UCSD-AML1 (cell line): ENCODE measurements around the gene TBC1D22A.

Experiments
- DNase-seq: peaks from one replicate; lab custom pipeline; 2025; ENCODE audit not compliant: unreplicated experiment; lab: John Stamatoyannopoulos, UW

TBC1D22A gene

DNA sequence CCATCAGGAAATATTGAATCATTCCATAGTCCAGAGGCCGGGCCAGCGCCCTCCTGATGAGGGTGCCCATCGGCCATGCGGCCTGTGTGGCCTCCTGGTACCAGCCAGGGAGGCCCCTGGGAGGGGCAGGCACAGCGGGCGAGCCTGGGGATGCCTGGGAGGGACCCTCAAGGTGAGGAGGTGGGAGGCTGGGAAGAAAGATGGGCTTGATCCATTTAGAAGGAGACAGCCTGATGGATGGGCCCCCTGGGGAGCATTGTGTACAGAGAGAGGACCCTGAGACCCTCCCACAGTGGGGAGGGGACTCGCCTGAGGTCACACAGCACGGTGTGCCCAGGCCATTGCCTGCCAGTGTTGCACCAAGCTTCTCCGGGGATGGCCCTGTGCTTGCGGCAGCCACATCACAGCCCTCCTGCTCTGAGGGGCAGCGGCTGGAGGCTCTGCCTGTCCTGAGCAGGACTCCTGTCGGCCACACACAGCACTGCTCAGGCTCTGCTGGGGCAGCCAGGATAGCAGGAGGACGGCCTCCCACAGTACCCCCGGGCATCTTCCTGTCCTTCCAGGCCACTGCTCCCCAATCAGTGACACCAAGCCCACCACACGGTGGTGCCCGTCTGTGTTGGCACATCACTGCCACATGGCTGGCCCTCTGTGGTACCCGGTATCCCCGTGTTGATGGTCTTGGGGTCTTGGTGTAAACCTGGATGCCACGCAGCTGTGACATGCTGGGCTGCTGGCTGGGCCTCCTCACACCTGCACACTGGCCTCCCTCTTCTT lies 290.0 kb downstream of the TBC1D22A start:
- no peak for DNase-seq

DNA sequence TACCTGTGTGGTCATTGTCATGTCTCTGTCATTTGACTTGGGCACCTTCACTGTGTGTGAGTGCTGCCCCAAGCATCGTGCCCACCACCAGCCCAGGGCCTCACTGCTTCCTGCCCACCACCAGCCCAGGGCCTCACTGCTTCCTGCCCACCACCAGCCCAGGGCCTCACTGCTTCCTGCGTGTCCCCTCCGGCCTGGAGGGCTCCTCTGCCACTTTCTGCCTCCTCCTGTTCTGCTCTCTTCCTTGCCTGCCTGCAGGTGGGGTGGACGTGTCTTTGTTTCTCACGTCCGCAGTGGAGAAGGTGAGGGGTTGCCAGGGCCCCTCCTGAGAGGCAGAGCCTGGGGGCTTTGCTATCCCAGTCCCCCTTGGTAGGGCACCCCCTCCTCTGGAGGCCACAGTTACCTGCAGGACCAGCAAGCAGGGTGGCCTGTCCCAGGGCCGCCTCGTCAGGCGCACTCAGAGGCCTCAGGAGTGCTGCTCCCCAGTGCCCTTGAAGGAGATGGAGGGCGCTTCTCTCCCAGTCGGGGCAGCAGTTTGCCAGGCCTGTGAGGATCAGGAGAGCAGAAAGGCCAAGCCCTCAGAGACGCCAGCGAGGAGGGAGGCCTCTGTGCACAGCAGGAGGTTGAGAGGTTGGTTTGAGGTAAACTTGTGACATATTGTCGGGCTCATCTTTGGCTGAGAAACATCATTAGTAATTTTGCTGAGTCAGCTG lies 290.7 kb downstream of the TBC1D22A start:
- DNase-seq = no peak

GRCh38 chr22:47053726-47054141 lies 291.3 kb downstream of the TBC1D22A start:
- peak; percentile 34 for DNase-seq

GRCh38 chr22:47054231-47055072 lies 292.0 kb downstream of the TBC1D22A start:
- no peak for DNase-seq

DNA sequence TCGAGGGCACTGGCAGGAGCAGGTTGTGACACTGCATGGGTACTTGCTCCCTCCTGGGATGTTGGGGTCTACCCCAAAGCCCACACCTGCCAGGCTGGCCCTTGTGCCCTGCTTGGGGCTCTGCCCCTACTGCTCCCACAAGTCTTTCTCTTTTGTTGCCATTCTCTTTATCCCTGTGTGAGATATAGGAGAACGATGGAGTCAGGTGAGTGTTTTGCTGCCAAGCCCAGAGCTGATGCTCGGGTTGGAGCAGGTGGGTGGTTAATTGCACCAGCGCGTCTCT lies 292.6 kb downstream of the TBC1D22A start:
- DNase-seq = no peak

- DNase-seq = no peak
These were observed 293.0 kb downstream of the TBC1D22A start for GRCh38 chr22:47055461-47055860.

GRCh38 chr22:47055921-47056320 lies 293.5 kb downstream of the TBC1D22A start:
- no peak for DNase-seq

DNA sequence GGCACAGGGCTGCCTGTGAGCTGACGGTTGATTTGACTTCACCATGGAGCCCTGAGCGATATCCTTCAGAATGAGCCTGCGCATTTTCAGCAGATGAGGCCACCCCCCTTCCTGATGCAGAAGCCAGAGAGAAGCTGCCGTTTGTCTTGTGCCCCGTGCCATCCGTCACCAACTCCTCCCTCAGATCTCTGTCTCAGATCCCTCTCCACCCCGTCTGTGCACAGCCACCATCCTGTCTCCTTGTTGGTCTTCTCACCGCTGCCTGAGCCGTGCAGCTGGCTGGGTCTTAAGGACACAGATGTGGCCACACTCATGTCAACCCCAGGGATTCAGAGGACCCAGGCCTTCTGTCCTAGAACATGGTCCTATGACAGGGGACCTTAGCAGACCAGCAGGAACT lies 293.9 kb downstream of the TBC1D22A start:
- DNase-seq = no peak

DNA sequence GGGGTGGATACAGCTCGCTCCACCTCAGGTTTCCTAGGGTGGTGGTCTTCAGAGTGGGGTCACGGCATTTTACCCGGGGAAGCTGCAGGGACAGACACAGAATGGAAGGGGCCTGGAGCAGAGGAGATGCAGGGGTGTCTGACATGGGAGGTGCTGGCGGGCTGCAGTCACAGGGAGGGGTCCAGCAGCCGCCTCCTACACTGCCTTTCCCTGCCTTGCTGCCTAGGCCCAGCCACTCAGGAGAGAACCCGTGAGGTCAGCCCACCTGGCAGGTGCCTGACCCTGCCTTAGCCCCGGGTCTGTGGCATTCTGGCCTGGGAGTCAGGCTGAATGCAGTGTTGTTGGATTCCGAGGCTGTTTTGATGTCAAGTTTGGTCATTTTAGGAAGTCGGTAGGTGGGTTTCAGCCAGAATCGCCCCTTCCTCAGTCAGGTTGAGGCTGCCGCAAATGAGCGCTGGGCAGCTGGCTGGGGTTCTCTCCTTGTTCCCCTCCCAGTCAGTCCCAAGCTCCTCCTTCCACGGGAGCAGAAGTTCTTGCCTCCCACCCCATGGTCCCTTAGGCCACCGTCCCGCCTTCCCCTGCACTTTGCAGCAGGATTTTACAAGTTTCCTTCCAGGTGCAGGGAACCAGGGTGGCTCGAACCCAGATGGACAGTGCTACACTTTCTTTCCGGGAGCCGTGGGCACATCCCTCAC lies 294.5 kb downstream of the TBC1D22A start:
- no peak for DNase-seq

- DNase-seq = no peak
These were observed 295.6 kb downstream of the TBC1D22A start for GRCh38 chr22:47057916-47058585.

- DNase-seq = no peak
These were observed 296.6 kb downstream of the TBC1D22A start for GRCh38 chr22:47059076-47059475.

DNA sequence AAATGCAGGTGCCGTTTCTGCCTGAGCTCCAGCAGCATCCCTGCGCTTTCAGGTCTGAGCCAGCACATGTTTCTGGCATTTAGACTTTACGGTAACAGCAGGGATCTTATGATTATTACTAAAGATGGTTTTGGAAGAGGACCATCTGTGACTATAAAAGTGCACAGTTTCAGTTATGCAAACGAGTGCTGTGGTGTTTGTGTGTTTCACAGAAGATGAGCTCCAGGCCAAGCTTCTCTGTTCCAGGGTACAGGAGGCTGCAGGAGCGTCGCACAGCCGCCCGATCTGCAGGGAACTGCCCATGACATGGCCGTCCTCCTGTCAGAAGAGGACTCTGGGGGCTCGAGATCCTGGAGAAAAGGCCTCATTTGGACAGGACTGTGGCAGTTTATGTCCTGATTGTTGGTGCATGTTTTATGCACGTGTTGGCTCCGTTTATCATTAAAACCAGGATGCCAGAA lies 297.3 kb downstream of the TBC1D22A start:
- DNase-seq = no peak

- DNase-seq = no peak
These were observed 298.3 kb downstream of the TBC1D22A start for GRCh38 chr22:47060718-47061117.

DNA sequence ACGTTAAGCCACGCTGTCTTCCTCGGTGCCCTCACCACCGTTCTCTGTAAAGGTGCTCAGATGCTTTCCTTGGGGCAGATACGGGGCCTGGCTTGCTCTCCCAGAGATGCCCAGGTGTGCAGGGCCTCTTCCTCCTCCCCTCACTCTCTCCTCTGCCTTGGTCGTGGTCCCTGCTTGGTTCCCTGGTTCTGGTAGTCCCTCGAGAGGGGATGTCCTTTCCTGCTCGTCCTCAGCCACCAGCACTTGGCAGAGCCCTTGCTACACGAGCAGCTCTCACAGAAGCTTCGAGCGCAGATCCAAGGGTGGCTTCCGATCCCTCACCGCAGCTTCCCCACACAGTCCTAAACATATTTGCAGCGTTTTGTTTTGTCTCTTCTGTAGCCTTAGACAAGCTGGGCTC lies 298.8 kb downstream of the TBC1D22A start:
- DNase-seq = no peak

DNA sequence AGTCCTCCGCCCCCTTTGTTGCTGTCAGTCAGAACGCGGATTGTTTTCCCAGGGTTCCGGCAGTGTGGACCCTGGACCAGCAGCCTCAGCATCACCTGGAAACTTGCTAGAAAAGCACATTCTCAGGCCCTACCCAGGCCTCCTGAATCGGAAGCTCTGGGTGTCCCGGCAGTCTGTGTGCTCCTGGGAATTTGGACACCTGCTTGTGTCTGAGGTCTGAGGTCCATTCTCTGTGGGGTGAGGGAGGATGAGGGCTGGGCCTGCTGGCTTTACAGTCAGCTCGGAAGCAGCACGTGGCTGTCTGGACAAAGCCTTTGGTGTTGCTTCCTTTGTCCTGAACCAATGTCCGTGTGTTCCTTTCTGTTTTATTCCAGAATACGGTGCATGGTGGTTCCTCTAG lies 299.7 kb downstream of the TBC1D22A start:
- no peak for DNase-seq

DNA sequence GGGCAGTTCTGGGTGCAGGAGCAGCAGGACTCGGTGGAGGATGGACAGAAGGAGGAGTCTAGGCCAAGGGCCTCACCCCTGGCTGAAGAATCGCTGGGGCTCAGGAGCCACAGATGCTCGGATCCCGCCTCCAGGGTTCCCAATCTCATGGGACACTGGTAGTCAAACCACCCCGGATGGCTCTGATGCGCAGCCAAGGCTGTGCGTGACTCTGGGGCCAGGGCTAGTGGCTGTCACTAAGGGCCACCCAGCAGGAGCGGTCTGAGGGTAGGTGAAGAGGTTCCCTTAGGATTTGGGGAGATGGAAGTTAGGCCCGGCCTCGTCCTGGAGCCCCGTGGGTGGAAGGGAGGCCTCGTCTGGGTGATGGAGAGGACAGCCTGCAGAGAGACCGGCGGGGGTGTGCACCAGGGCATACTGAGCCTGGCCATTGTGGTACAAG lies 300.6 kb downstream of the TBC1D22A start:
- DNase-seq = no peak

DNA sequence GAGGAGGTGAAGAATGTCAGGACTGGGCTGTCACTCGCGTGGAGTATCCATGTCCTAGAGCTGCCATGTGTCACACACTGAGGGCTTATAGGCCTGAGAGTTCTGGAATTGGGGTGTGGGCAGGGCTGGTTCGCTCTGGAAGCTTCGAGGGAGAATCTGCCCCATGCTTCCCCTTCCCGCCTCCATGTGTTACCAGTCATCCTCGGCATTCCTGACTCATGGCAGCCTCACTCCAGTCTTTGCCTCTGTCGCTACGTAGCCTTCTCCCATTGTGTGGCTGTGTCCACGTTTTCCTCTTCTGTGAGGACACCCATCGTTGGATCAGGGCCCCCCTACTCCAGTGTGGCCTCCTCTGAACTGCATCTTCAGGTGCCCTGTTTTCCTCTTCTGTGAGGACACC lies 301.2 kb downstream of the TBC1D22A start:
- no peak for DNase-seq

- DNase-seq = no peak
These were observed 301.6 kb downstream of the TBC1D22A start for GRCh38 chr22:47064016-47064415.

- no peak for DNase-seq
These were observed 302.0 kb downstream of the TBC1D22A start for GRCh38 chr22:47064416-47064815.

- DNase-seq = no peak
These were observed 303.5 kb downstream of the TBC1D22A start for GRCh38 chr22:47065756-47066615.
